ENCODE measurements around the gene PELI2.

The PELI2 gene

DNA sequence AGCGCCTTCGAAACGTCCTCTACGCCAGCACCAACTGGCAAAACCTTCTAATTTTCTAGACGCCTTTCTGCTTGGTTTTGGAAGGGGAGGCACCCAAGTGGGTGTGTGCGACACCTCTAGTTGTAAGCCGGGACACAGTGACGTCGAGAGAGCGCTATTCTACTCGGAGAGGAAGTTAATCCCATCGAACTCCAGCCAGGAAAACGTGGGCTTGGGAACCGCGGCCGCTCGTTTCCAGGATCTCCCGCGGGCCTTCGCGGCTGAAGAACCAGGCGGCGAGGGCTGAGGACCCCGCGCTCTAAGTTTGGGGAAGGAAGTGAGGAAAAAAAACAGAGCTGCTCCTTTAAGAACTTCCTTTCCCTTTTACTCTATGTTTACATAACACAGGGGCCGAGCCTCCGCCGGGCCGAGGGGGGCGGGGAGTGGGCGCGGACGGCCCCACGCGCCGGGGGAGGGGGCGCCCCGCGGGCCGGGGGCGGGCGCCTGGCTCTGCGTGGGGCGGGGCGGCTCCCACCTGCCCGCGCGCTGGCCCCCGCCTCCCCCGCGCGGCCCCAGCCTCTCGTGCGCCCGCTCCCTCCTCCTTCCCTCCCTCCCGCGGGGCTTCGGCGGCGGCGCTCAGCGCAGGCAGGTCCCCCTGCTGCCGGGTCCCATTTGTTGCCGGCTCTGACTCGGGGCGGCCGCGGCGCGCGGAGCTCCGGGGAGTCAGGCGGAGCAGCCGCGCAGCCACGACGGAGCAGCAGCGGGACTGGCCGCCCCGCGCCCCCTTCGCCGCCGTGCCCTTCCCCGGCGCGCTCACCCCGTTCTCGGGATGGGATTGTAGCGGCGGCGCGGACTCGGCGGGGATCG is at the start of gene PELI2:
Gene PELI2, plus strand, starts transcription at position 647 of the 846 bp plus-strand sequence. CDS start 250 bp downstream, outside the sequence.
- peak; percentile 59 to 64 for DNase-seq (ENCODE audit: low read depth in 1 of 2, low spot score in 1 of 2)

- DNase-seq (ENCODE audit: low read depth in 1 of 2, low spot score in 1 of 2) = no peak
Measured at GRCh38 chr14:56073799-56074198, 44.4 kb upstream of the PELI2 start.

GRCh38 chr14:56075301-56075700 is 42.9 kb upstream of the PELI2 start:
- DNase-seq (ENCODE audit: low read depth in 1 of 2, low spot score in 1 of 2) = no peak

- no peak for DNase-seq (ENCODE audit: low read depth in 1 of 2, low spot score in 1 of 2)
Measured at GRCh38 chr14:56081139-56081538, 37.1 kb upstream of the PELI2 start.

- no peak for DNase-seq (ENCODE audit: low read depth in 1 of 2, low spot score in 1 of 2)
Measured at GRCh38 chr14:56082880-56083279, 35.3 kb upstream of the PELI2 start.

DNA sequence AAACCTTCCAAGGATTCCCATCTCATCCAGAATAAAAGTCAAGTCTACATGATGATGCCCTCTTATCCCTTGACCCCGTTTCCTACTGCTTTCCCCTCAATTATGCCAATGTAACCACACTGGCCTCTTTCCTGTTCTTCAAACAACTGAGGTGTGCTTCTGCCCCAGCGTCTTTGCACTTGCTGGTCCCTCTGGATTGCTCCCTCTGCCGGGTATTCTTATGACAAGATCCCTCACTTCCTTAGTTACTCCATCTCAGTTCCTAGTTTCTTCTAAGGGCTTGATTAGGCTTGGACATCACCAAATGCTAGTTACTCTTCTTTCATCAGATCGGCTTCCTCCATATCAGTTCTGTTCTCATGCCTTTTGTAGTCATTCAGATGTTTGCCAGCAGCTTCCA is 32.7 kb upstream of the PELI2 start:
- no peak for DNase-seq (ENCODE audit: low read depth in 1 of 2, low spot score in 1 of 2)

DNA sequence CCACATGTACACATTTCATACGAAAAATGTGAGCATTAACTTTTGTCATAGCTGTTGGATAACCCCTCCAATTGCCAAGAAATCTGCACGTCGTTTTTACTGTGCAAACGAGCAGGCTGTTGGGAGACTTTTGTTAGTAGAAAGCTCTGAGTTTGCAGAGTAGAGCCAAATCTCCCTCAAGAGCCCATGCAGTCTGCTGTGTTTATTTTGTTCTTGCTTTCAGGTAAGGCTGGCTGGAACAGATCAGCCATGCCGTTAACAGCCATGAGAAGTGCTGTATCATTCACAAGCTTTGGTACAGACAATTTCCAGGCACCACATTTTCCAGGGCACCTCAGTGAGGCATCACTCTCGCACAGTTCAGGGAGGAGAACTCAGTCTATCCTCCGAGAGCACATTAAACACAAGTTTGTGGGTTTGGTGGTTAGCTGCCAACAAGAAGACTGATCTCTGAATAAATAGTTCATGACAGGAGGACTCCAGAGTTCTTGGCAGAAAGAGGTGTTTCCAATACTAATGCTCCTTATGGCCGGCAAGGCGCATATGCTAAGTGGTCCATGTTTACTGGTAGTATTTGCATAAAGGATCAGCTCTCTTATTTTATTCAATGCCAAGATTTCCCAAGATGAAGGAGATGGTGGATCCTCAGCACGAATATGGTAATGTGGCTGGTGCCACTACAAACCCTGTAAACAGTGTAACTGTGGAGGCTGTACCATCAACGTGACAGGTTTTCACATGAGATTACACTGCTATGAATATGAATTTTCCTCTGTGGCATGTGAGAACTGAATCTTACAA is 30.3 kb upstream of the PELI2 start:
- no peak for DNase-seq (ENCODE audit: low read depth in 1 of 2, low spot score in 1 of 2)

GRCh38 chr14:56088941-56089340 is 29.3 kb upstream of the PELI2 start:
- no peak for DNase-seq (ENCODE audit: low read depth in 1 of 2, low spot score in 1 of 2)

GRCh38 chr14:56092763-56093162 is 25.4 kb upstream of the PELI2 start:
- no peak for DNase-seq (ENCODE audit: low read depth in 1 of 2, low spot score in 1 of 2)

- no peak for DNase-seq (ENCODE audit: low read depth in 1 of 2, low spot score in 1 of 2)
Measured at GRCh38 chr14:56094076-56094475, 24.1 kb upstream of the PELI2 start.

DNA sequence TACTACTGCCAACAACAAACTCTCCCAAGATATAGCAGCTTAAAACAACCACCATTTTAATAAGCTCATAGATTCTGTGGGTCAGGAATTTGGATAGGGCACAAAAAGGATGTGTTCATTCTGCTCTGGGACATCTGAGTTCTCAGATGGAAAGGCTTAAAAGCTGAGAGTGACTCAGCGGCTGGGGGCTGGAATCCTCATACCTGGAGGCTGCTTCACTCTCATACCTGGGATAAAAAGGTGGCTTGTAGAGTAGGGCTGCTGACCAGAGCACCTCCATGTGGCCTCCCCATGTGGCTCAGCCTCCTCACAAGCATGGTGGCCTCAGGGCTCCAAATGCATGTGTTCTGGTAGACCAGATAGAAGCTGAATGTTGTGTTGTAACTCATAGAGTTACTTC is 20.2 kb upstream of the PELI2 start:
- no peak for DNase-seq (ENCODE audit: low read depth in 1 of 2, low spot score in 1 of 2)

DNA sequence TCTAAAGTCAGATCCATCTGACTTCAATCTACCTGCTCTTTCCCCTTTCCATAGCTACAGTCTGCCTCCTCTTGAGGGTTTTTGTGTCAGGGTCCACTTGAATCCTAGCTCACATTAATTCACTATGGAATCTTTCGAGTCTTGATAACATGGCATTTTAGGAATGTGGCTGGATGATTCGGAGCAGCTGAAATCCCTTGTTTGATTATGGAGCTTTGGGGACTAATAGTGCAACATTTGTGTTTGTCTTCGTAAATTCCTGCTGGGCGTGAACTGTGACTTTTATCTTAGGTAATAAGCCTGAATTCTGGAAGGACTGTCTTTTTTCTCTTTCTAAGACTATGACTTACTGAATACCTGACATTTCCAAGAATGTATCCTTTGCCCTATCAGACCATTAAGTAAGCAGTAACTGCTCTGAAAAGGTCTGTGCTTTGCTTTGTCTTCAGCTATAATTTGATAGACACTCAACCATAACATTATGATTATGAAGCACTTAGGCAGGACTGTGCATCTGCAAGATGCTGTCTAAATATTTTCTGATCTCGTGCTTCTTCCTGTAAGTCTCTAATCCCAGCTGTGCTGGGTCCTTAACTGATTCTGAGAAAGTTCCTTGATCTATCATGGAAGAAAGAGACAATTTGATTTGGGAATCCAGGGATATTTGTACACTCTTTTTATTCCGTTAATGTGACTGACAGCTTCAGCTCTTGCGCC is 19.0 kb upstream of the PELI2 start:
- no peak for DNase-seq (ENCODE audit: low read depth in 1 of 2, low spot score in 1 of 2)

DNA sequence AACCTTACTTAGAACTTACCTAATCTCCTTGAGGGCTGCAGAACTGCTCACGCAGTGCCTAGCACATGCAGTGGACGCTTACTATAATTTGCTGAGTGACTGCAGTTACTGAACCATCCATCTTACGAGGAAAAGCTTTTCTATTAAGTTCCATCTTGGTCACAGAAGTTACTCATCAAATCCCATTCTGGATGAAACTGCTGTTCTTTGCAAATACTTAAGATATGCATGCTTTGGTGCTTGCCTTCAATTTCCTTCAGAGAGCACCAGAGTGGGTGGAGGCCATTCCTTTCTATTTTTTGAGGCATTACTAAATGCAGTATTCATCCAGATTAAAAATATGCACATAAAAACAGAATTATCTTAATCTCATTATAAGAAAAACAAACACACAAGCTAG is 17.7 kb upstream of the PELI2 start:
- no peak for DNase-seq (ENCODE audit: low read depth in 1 of 2, low spot score in 1 of 2)

DNA sequence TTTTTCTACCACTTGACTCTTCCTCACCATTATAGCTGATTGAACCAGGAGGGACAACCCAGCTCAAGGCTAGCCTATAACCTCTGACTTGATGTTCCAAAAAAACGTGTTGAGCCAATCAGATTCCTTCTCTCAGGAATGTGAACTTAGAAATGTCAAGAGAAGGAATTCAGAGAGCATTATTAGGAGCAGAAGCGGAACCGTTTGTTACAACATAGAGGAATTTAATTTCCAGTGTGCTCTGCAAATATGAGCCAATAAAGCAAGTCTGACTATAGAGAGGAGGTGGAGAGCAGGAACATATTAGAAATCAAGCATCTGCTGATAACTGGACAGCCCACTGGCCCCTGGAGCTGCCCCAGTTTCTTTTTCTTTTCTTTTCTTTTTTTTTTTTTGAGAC is 15.3 kb upstream of the PELI2 start:
- DNase-seq (ENCODE audit: low read depth in 1 of 2, low spot score in 1 of 2) = no peak

DNA sequence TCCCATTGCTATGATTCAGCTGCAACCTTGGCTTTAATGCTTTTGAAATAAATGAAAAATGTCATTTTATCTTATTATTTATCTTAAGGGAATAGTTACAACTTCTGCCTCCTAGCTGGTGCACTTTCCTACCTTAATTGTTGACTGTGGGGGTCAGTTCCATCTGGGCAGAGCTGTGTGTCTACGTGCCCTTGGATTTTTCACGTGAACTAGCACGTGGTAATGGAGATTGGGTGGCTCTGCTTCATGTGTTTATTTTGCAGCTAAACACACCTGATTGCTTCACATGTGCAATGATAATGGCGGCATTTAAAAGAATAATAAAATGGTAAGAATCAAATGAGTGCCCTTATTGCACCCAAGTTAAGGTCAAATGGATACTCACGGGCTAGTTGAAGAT is 10.6 kb upstream of the PELI2 start:
- DNase-seq (ENCODE audit: low read depth in 1 of 2, low spot score in 1 of 2) = no peak

GRCh38 chr14:56108057-56108456 is 10.2 kb upstream of the PELI2 start:
- no peak for DNase-seq (ENCODE audit: low read depth in 1 of 2, low spot score in 1 of 2)

DNA sequence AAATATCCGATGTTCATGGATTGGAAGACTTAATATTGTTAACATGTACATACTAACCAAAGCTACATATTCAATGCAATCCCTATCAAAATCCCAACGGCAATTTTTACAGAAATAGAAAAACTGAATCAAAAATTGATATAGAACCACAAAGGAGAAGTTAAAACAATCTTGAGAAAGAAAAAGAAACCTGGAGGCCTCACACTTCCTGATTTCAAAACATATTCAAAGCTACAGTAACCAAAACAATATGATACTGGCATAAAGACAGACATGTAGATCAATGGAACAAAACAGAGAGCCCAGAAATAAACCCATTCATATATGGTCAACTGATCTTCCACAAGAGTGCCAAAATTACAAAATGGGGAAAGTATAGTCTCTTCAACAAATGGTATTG is 5.4 kb upstream of the PELI2 start:
- DNase-seq (ENCODE audit: low read depth in 1 of 2, low spot score in 1 of 2) = no peak

DNA sequence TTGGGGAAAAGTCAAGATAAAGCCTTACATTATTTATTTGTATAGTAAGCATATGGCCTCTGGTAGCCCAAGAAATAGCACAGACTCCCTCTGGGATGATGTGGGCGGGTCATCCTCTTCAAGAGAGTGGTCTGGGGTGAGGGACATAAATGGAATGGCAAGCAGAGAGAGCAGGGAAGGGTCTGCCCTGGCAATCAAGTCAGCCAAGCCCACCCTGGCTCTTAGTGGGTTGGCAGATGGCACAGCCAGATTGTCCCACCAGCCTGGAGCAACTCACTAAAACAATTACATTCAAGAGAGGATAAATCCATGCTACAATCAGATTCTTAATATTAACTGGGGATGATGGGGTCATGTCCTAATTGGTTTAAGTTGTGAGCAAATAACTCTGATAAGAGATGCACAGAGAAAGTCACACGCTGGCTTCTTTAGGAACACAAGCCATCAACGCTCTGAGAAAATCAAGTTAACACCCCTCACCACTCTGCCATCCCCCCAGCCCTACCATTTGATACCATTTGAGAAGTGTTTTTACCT is 2.8 kb upstream of the PELI2 start:
- no peak for DNase-seq (ENCODE audit: low read depth in 1 of 2, low spot score in 1 of 2)

DNA sequence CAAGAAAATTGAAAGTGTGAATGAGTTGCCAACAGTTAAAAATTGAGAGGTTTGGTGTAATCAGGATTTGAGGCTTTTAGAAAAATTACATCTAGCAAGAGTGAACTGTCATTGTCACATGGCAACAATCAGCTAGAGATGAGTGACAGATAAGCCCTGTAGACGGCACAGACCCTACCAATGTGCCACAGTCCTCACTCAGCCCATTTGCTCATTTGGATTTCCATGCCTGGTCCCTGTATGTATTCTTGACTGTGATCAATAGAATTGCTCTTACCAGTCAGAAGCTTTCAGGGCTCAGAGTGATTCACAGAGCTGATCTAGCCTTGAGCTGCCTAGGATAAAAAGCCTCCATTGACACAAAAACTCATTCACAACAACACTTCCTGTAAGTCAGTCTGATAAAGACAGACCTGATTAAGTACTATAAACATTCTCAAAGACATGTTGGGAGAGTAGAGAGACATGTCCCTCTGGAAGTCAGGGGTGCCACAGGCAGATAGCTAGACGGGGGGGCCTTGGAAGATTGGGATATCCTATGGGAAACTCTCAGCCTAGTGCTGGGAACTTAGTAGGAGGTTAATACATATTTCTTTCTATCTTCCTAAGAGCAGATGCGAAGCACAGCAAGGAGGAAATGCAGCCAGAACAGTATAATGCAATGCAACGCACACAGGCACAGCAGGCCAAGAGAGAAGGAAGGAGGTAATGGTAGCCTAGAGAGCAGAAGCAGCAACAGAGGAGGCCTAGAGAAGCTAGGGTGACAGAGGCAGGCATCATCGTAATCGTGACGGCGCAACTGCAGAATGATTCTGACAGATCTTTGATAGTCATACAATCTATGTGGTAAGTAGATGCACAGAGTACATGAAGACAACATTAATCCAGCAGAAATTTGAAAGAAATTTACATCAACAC is 2.0 kb upstream of the PELI2 start:
- no peak for DNase-seq (ENCODE audit: low read depth in 1 of 2, low spot score in 1 of 2)

GRCh38 chr14:56118611-56119181 is 485 bp downstream of the PELI2 start:
- peak in 1 of 2 donors; percentile 6 for DNase-seq (ENCODE audit: low read depth in 1 of 2, low spot score in 1 of 2)
